Measurements from ENCODE around the gene OMP. TPM values are rescaled to one million over a fixed set of nuclear protein-coding genes. Genes with fewer than 3 reads are reported as not detected.

The OMP gene
- total and polyA plus RNA-seq, 8 donors = 0.61 to 0.78 (median 0.69) TPM; not detected in 5

DNA sequence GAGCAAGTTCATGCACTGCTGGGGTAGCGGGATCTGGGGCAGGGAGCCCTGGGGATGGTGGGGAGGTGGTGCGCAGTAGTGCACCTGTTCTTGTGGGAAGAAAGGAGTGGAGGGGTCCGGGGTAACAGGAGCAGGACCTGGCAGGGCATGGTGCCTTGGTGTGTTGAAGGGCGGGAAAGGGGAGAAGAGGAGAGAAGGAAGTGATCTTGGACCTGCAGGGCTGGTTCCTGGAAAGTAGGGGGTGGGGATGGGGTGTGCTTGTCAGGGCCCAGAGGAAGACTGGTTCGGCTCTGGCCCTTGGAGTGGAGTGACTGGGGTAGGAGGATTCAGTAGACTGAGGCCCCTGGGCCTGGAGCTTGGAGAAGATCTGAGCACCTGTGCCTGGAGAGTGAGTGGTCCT is 46.7 kb upstream of the OMP start:
- intact Hi-C loops (cut with DNase I) = no loop called here
- WGBS, 2 donors = 92 to 100% methylated on average over 5 of the region's 5 CpGs

DNA sequence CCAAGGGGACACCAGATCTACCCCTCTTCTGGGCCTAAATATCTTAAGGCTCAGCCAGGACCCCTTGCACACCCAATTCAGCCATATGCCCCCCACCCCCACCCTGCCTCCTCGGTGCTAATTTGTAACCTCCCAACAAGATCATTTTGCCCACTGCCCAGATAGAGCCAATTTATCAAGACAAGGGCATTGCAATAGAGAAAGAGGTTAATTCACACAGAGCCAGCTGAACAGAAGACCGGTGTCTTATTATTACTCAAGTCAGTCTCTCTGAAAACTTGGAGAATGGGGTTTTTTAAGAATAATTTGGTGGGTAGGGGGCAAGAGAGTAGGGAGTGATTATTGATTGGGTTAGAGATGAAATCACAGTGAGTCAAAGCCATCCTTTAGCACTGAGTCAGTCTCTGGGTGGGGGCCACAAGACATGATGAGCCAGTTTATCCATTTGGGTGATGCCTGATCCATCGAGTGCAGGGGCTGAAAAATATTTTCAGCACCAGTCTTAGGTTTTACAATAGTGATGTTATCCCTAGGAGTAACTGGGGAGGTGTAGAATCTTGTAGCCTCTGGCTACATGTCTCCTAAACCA is 45.7 kb upstream of the OMP start:
- DNase-seq = no peak
- no peaks in the 10 kb centered on the region for H3K36me3 ChIP-seq
- no peak overlapping the region for H3K4me3 ChIP-seq
- TF ChIP-seq, protein P1, sequence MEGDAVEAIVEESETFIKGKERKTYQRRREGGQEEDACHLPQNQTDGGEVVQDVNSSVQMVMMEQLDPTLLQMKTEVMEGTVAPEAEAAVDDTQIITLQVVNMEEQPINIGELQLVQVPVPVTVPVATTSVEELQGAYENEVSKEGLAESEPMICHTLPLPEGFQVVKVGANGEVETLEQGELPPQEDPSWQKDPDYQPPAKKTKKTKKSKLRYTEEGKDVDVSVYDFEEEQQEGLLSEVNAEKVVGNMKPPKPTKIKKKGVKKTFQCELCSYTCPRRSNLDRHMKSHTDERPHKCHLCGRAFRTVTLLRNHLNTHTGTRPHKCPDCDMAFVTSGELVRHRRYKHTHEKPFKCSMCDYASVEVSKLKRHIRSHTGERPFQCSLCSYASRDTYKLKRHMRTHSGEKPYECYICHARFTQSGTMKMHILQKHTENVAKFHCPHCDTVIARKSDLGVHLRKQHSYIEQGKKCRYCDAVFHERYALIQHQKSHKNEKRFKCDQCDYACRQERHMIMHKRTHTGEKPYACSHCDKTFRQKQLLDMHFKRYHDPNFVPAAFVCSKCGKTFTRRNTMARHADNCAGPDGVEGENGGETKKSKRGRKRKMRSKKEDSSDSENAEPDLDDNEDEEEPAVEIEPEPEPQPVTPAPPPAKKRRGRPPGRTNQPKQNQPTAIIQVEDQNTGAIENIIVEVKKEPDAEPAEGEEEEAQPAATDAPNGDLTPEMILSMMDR (IDR thresholded peaks at IDR 0.05) = no peak
- no peak overlapping the region for H3K27ac ChIP-seq
- intact Hi-C loops (cut with DNase I) = no loop called here
- ATAC-seq = no peak
- FAIRE-seq = no peak
- no peaks in the 10 kb centered on the region for H3K27me3 ChIP-seq
- H3K4me1 ChIP-seq = peaks cover 0 to 12% (median 0%) of the 10 kb centered on the region in 3 donors
- H3K9me3 ChIP-seq = no peaks in the 10 kb centered on the region
- 77 to 89% methylated on average over 3 of the region's 3 CpGs for WGBS, 2 donors

More for the DNA sequence above, 46.7 kb upstream of the OMP start:
- no peak for ATAC-seq
- H3K4me3 ChIP-seq = no peak overlapping the region
- H3K27ac ChIP-seq = no peak overlapping the region
- no peak for DNase-seq
- H3K36me3 ChIP-seq = no peaks in the 10 kb centered on the region
- TF ChIP-seq, protein P1 (IDR thresholded peaks at IDR 0.05) = no peak
- peaks cover 0 to 5% (median 0%) of the 10 kb centered on the region in 3 donors for H3K4me1 ChIP-seq
- FAIRE-seq = no peak
- no peaks in the 10 kb centered on the region for H3K9me3 ChIP-seq
- no peaks in the 10 kb centered on the region for H3K27me3 ChIP-seq

DNA sequence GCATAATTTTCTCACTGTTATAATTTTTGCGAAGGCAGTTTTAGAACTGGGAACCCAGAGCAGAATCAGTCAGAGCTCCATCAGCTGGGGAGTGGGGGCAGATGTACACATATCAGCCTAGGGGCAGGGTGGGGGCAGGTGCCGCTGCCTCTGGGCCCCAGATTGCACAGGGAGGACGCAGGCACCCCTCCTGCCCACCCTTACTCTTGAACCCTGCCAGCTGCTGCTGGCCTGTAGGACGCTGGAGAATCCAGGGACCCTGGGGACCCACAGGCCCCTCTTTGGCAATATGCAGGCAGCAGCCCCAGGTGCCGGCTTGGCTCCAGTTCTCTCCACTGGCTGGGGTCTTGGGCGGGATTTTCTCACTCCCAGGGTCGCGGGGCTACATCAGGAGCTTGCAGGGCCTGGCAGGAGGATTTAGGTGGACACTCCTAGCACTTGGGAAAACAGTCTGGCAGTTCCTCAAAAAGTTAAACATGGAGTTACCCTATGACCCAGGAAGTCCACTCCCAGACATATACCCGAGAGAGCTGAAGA is 44.6 kb upstream of the OMP start:
- ATAC-seq = no peak
- TF ChIP-seq, protein P1 (IDR thresholded peaks at IDR 0.05) = no peak
- no peak for DNase-seq
- Histone ChIP-seq H3K4me3 (no peak overlapping the region), H3K36me3 (no peaks in the 10 kb centered on the region), H3K27me3 (no peaks in the 10 kb centered on the region), H3K27ac (no peak overlapping the region), H3K4me1 (peaks cover 0 to 12% (median 0%) of the 10 kb centered on the region in 3 donors), H3K9me3 (no peaks in the 10 kb centered on the region)
- intact Hi-C loops (cut with DNase I) = no loop called here
- WGBS, 2 donors = 81 to 92% methylated on average over 9 of the region's 9 CpGs
- no peak for FAIRE-seq

DNA sequence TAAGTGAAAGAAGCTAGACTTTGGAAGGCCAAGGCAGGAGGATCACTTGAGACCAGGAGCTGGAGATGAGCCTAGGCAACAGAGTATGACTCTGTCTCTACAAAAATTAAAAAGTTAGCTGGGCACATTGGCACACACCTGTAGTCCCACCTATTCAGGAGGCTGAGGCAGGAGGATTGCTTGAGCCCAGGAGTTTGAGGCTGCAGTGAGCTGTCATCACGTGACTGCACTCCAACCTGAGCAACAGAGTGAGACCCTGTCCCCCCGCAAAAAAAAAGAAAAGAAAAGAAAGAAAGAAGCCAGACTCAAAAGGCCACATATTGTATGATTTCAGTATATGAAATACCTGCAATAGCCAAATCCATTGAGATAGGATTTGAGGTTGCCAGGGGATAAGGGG is 43.7 kb upstream of the OMP start:
- FAIRE-seq = no peak
- ATAC-seq = no peak
- DNase-seq = no peak
- peaks cover 0 to 18% (median 0%) of the 10 kb centered on the region in 3 donors for H3K4me1 ChIP-seq
- H3K36me3 ChIP-seq = no peaks in the 10 kb centered on the region
- no peak overlapping the region for H3K4me3 ChIP-seq
- TF ChIP-seq, protein P1 (IDR thresholded peaks at IDR 0.05) = no peak
- intact Hi-C loops (cut with DNase I) = no loop called here
- H3K9me3 ChIP-seq = no peaks in the 10 kb centered on the region
- no peaks in the 10 kb centered on the region for H3K27me3 ChIP-seq
- 91 to 93% methylated on average over 2 of the region's 2 CpGs for WGBS, 2 donors
- H3K27ac ChIP-seq = no peak overlapping the region

DNA sequence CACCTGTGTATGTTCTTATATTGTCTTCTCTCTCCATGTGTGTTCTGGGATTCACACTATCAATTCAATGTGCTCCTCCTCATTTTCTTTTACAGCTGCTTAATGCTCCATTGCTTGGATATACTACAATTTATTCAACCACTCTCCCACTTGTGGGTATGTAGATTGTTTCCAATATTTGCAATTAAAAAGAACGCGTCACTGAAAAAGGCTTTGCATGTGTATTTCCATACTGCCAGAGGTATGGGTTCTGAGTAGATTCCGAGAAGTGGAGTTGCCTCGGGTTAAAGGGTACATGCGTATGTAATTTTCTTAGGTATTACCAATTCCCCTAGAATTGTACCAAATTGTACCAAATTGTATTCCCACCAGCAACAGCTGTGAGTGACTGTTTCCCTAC is 42.8 kb upstream of the OMP start:
- Histone ChIP-seq H3K36me3 (no peaks in the 10 kb centered on the region), H3K4me1 (peaks cover 0 to 18% (median 0%) of the 10 kb centered on the region in 3 donors), H3K9me3 (no peaks in the 10 kb centered on the region), H3K4me3 (no peak overlapping the region), H3K27ac (no peak overlapping the region), H3K27me3 (no peaks in the 10 kb centered on the region)
- DNase-seq (no peak), ATAC-seq (no peak), FAIRE-seq (no peak)
- intact Hi-C loops (cut with DNase I) = no loop called here
- TF ChIP-seq, protein P1 (IDR thresholded peaks at IDR 0.05) = no peak
- WGBS, 2 donors = 95 to 98% methylated on average over 5 of the region's 5 CpGs
